NCI-H446 treated with DMSO at 0.1 percent for 48 hours (cell line): ENCODE measurements around the gene C1R.

Source experiments
- DNase-seq: peaks from one replicate; lab custom pipeline; 2025; lab: John Stamatoyannopoulos, UW

The C1R gene

GRCh38 chr12:7035463-7035862 lies 56.8 kb downstream of the C1R start:
- DNase-seq: no peak

DNA sequence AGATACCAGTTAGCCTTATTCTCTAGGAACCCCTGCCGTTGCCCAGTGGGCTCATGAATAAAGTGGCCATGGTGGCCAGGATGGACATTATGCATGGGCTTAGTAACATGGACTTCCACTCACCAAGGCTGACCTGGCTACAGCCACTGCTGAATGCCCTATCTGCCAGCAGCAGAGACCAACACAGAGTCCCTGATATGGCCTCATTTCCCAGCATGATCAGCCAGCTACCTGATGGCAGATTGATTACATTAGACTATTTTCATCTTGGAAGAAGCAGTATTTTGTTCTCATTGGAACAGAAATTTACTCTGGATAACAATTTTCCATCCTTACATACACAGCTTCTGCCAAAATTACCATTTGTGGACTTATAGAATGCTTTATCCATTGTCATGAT lies 57.8 kb downstream of the C1R start:
- no peak for DNase-seq

- DNase-seq: no peak
Measured at GRCh38 chr12:7032990-7033389, 59.3 kb downstream of the C1R start.

GRCh38 chr12:7031306-7031705 lies 60.9 kb downstream of the C1R start:
- DNase-seq: no peak
